Stimulated activated CD8-positive, alpha-beta memory T cell treated with anti-CD3 and anti-CD28 coated beads, Interleukin-12 subunit alpha, Interleukin-12 subunit beta, amount 100 ng/mL, for 24 hours (primary cell): ENCODE results near the gene LINC01488.

Experiments used
- DNase-seq: peaks from one replicate; pipeline ENCODE4 v3.0.0-alpha.2; 2020; ENCODE audit errors: extremely low read depth

LINC01488 gene

DNA sequence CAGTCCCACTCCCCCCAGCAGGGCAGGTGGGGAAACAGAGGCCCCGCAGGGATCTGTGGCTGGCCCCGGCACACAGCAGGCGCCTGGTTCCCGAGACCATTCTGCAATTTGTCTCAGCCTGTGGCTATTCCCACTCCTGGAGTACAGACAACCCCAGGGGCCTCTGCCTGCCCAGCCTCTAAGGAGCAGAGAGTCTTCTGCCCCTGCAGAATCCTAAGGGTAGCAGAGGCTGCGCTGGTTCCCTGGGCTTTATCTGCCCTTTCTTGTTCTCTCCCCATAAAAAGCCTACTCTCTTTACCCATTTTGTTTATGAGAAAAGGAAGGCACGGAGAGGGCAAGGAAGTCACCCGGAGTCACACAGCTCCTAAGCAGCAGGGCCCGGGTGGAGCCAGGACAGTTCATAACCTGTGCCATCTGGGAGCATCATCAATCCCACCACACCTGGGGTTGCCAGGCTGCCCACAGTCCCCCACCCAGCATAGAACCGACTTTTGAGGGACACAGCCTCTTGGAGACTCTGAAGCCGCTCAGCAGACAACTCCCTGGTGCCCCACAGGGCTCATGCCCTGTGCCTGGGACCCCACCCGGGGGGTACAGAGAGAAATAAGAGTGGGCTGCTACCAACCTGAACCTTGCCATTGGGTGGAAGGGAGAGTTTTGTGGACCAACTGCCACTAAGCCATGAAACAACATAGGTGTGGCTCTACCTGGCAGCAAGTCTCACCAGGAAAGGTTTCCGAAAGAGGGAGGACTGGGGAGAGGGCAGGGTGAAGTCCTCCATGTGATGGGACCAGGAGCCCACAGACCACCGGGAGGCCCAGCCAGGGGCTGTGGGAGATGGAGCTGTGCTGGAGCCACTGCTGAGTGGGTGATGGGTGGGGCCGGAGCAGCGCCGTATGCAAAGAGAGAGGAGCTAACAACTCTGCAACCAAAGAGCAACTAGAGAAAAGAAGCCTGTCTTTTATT is 17.2 kb upstream of the LINC01488 start:
- no peak for DNase-seq

DNA sequence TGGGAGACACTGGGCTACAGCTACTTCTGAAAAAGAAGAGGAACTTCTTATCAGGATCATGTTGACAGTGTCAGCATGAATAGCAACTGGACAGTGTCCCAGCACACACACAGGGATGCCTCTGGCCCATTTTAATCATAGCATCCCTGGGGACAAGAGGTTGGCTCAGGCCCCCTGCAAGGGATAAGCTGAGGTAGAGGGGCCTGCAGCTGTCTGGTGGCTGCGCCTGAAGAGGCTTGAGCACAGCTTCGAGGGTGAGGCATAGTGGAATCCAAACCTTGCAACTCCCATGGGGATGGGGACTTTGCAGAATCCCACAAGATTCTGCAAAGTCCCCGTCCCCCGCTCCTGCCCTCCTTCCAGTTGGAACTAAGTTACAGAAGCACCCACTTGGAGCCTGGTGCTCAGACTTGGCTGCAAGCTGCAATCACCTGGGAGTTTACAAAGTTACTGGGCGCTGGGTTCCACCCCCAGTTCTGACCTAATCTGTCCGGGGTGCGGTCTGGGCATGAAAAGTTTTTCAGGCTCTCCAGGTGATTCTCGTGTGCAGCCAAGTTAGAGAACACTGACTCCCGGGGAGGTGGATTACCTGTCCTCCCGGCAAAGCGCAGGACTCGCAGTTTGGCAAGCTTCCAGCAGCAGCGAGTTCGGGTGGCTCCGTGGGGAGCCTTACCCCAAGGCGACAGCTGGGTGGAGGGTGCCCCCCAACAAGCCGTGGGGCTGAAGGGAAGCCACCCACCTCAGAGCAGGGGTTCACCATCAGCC is 16.0 kb upstream of the LINC01488 start:
- no peak for DNase-seq

DNA sequence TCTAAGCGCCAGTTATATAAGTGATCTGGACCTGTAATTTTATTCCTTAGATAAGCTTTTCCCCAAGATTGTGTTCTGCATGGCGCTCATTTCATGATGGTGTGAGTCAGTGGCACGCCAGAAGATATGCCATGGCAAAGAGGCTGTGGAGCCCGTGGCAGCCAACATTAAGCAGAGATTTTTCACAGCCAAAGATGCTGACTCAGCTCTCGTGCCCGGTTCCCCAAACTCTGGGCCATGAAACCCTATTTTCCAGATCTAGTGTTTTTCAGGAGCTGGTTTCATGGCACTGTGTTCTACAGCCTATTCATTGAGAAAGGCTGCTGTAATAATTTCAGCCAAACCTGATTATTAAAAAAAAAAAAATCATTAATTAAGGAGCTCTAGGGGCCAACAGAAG is 15.4 kb upstream of the LINC01488 start:
- no peak for DNase-seq

DNA sequence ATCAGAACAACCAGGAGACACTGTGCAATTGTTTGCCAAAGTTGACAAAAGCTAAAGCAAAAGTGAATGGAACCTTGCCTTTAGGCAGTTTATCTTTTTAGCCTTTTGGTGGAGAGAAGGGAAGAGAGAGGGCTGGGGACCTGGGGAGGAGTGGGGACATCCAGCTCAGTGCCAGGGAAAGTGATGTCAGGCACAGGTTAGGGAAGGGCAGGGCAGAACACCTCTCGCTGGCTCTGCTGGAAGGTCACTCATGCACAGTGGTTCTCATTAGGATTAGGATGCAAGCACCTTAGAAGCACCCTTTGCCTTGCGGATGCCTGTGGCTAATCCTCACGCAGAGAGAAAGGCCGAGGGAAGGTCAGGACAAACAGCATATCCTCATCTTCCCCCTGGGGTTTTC is 14.3 kb upstream of the LINC01488 start:
- no peak for DNase-seq

DNA sequence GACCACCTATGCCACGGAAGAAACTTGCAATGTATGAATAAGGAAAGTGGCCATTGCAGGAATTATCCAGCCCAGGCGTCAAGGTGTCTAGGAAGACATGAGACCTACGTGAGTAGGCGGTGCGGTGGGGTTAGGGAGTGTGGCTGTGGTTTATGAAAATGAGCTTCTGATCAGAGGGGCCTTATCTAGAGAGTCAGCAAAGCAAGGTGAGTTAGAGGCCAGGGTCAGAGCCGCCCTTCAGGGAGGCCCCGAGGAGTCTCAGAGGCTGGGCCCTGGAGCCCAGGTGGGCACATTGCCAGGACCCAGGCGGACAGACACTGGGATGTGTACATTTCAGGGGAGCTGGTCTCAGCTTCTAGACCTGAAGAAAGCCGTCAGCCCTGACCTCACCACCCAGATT is 13.8 kb upstream of the LINC01488 start:
- DNase-seq, result no peak

DNA sequence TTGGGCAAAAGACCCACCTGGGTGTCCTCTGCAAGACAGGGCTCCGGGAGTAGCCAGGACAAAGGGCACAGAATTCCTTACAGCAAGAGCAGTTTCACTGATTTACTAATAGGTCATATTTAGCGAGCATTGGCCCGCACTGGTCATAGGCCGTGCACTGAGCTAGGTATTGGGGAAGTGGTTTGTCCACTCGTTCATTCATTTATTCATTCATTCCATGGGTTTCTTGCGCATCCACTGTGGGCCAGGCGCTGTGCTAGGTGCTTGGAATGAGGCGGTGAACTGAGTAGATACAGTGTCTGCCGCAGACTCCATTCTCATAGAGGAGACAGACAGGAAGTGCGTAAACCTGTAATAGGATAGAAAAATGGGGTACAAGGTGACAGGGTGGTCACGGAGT is 13.2 kb upstream of the LINC01488 start:
- no peak for DNase-seq

DNA sequence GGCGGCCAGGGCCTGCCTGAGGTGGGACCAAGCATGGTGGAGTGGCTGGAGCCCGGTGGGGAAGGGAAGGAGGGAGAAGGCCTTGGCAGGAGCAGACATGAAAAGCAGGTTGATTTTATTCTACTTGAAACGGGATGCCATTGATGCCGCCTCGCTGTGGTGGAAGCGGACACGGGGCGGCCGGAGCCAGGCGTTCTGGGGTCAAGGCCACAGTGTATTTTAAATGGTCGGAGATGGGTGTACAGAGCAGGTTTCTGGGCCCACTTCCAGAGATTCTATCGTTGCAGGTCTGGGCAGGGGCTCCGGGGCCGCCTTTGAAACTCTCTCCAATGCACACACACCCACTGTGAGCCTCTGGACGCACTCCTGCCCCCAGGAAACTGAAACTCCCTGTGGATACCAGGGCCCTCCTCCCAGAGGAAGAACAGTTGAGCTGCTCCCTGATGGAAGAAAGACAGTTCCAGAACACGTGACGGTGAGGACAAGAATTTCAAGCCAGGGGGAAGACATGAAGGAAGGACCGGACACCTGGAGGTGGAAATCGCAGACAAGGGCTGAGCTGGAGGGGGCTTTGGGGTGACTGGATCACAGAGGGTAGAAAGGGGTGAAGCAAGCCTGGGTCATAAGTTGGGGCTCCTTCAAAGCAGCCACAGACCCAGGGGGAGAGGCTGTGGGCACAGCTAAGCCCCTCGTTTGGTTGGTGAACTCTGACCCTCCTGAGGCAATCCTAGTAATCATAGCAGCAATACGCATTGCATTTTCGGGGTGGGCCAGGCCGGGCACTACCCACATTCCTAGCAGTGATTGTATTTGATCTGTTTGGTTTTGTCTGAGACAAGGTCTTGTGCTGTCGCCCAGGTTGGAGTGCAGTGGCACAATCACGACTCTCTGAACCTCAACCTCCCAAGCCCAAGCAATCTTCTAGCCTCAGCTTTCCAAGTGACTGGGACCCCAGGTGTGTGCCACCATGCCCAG is 12.3 kb upstream of the LINC01488 start:
- DNase-seq, result no peak

DNA sequence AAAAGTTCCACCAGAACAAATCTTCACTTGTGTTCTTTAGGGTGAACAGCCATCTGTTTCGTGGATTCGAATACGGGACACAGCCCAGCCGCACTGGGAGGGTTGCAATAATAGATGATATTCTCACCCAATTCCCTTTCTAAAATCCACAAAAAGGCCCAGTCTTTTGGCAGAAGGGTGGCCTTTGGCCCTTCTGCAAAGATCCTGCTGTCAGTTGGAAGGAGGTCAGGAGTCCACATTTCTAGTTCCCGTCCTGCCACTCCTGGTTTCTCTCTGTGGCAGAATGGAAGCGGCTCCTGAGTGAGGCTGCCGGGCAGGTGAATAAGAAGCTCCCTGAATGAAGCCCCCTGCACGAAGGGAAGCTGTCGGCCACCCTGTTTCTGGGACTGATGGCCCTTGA is 11.2 kb upstream of the LINC01488 start:
- DNase-seq, result no peak

DNA sequence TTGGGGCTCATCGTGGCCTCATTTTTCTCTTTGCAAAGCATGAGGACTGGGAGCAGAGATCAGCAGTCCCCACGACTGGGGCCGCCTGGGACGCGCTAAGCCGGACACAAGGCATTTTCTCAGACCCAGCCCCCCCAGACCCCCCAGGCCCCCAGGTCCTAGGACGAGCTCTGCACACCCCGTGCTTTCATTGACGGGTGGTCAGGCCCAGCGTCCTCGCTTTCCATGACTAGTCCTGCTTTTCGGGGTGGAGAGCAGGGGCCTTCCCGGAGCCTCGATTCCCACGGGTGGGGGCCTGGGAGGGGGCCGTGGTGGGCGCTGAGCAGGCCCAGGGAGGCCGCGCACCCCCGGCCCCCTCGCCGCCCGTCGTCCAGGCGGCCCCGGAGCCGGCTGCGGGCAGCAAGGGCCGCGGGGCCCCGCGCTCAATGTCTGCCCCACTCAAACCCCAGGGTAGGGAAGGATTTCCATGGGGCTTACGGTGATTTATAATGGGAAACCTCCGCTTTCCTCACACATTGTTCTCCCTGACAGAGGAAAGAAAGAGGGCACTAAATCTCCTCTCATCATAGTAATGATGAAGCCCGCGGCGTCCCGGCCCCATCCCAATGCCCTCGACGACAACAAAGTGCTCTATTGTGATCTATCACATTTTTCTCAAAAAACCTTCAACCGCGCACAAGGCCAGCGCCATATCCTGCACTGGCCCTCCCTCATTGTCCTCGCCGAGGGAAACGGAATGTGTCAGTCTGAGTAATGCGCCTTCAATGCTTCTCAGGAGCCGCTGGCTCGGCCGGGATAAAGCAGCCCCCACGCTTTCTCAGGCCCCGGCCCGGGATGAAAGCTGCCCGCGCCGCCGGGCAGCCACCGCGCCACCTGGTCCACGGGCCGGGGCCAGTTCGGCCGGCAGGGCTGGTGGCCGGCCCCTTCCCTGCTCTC is 10.4 kb upstream of the LINC01488 start:
- DNase-seq, result no peak

DNA sequence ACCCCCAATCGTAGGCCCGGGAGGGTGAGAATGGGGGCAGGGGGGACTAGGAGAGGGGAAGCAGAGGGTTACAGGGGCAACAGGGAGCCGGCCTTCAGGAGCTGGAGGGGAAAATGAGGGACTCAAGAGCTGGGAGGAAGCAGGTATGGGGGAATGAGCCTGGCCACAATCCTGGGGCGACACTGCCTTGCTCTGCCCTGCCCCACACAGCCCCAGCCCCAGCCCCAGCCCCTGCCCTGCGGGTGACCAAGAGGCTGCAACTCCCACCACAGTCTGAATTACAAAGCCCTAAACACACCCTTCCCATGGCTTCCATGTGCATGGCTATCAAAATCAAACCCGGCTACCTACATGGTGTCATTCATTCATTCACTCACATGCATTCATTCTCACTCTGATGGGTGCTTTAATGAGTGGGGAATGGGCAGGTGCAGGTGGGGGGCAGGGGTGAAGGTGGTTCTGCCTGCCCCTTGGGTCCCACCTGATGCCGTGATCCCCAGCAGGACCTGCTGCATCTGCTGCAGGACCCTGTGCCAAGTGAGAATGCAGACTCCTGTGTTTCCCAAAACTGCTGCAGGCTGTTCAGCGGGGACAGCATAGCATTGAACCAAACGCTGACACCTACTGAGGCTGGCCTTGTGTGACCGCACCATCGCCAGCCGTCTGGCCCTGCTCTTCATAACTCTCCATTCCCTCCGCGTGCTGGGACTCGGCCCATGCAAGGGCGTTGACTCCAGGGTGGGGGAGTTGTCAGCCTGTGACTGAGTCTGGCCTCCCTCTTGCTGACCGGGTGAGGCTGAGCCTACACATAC is 9.5 kb upstream of the LINC01488 start:
- no peak for DNase-seq

DNA sequence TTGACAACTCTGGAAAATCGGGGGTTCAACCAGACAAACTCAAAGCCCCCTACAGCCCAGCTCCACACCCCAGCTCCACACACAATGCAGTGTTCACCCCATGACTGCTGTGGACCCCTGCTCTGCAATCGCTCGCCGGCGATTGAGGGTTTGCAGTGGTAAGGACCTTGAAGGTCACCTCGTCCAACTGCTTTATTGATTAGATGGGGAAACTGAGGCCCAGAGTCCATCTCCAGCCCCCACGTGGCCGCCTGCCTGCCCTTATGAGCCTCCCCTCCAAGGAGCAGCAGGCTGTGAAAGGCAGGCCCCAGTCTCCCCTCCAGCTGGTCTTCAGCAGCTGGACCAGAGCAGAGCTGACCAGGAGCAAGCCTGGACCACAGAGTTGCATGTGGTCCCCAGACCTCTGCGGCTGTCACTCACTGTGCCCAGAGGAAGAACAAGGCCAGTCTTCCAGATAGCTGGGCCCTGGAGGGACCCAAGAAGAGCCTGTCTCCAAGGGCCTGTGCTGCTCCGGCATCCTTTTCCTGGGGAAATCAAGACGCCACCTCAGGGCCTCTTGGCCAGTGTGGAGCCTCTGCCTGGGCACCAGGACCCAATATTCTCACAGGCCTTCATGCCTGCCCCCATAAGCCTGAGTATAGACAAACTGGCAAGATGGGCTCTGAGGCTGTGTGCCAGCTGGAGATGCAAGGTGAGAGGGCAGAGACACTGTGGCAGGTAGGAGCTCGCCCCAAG is 8.8 kb upstream of the LINC01488 start:
- DNase-seq, result no peak

DNA sequence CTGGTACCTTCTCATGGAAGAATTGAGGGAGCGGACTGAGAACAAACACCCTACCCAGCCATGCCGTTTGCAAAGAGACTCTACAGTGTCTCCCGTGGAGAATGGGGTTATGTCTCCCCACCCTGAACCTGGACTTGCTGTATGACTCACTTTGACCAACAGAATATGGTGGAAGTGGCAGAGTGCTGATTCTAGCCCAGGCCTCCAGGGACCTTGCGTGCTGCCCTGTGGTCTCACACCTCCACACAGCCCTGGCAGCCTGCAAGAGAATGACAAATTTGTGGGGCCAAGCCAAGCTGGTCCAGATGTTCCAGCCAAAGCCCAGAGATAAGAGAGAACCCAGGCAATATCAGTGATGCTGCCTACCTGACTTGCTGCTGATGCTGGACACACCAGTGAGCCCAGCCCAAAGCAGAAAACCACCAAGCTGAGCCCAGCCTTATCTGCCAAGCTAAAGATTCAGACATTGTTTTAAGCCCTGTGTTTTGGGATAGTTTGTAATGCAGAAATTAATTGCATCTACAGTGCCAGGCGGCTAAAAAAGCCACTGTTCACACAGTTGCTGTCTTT is 8.1 kb upstream of the LINC01488 start:
- DNase-seq, result no peak

DNA sequence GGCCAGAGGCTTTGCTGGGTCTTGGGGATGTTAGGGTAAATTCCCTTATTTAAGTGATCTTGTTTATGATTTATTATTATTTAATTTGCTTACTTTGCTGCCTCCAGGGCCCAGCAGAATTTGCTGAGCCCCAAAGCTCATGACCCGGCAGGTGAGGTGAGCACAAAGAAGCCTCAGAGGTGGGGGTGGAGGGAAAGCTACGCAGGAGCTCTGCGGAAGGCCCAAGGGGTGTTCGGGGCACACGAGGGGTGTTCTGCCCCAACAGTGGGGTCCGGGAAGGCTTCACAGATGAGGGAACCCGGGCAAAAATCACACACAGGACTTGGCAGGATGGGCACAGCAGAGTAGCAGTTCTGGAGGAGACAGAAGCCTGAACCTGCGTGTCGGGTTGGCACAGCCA is 6.7 kb upstream of the LINC01488 start:
- DNase-seq, result no peak

DNA sequence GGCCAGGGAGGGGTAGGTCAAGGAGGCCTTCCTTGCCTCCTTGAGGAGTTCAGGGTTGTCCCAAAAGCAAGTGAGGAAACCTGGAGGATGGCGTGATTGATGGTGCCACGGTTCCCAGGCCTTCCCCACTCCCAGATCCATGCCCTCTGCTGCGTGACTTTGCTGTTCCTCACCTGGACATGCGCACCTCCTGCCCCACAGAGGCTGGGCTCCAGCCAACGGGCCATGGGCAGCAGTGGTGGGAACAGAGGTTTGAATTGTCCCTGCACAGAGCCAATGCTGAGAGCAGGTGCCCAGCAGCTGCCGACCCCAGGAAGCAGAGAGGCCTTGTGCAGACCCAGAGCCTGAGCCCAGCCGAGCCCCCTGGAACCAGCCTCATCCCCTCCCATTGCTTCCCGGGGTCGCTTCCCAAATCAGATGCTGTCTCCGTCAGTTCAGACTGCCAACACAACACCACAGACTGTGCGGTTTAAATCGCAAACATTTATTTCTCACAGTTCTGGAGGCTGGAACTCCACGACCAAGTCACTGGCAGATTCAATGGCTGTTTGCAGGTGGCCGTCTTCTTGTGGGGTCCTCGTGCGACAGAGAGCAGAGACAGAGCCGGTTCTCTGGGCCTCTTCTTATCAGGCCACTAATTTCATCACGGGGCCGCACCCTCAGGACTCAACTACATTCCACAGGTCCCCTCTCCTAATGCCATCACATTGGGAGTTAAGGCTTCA is 6.2 kb upstream of the LINC01488 start:
- no peak for DNase-seq

DNA sequence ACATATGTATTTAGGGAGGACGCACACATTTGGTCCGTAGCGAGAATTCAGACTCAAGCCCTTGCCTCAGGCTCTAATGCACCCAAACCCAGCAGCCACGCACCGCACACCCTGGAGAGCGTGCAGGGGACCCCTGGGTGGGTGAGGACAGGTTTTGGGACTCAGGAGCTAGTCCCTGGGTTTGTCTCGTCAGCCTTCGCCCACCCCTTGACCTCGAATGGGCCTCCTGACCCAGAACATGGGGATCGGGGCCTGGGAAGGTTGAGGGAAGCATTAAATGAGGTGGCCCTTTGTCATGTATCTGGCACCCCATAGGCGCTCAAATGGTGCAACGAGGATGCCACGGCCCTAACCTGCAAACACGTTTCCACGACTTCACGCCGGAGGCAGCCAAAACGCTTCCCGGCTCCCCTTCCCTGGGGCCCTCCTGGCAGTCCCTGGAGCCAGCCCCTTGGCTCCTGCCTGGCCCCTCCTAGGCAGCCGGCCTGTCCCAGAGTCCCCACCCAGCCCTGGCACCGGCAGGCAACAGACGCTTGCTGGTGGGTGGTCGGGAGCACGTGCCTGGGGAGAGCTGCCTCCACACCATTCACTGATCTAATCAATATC is 5.5 kb upstream of the LINC01488 start:
- no peak for DNase-seq

DNA sequence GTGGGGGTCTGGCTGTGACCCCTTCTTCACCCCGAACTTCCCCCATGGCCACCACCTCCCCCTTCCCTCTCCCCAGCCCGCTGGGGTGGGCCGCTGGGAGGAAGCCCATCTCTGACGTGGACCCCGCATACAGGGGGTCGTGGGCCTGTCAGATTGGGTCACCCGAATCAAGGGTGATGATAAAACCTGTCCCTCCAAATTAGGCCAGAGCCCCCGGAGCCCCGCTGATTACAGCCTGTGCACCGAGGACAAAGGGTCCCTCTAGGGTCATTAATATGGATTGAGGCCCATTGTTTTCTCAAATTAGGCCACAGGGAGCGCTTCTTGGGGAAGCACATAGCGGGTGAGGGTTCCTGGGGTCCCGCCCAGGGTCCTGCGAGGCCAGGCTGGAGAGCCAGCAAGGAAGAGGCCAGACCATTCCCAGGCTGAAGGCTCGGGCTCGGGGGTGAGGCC is 4.9 kb upstream of the LINC01488 start:
- no peak for DNase-seq

DNA sequence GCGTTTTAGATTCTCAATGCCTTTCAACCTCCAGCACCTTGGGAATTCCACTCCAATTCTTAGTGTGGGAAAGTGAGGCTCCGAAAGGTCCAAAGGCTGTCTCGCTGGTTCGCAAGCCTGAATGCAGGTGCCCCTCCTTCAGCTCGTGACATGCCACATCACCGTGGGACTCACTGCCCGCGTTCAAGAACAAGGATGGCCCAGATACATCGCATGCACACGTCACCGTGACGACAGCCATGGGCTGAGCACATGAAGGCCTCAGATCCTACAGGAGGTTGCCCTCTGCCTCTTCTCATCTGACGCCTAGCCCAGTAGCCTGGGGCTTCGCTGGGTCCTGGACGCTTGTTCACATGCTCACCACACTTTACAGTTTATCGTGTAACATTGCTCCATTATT is 4.4 kb upstream of the LINC01488 start:
- DNase-seq, result no peak
